HG02884 (cell line): ENCODE measurements around the gene TAS2R38.

Source experiments
- ATAC-seq: cut with Tn5 transposase; IDR thresholded peaks from one replicate; pipeline ENCODE4 v1.9.1; 2021; ENCODE audit warnings: mild to moderate bottlenecking, moderate library complexity; ENCODE audit not compliant: unreplicated experiment

The TAS2R38 gene

GRCh38 chr7:141976524-141977245 is 3.1 kb upstream of the TAS2R38 start:
- ATAC-seq: no peak

GRCh38 chr7:141975806-141976523 is 2.4 kb upstream of the TAS2R38 start:
- peak; percentile 83 for ATAC-seq

GRCh38 chr7:141974831-141975230 is 1.3 kb upstream of the TAS2R38 start:
- ATAC-seq: no peak

GRCh38 chr7:141960687-141961422 is 12.7 kb downstream of the TAS2R38 start:
- ATAC-seq: peak; percentile 96

- ATAC-seq: no peak
Measured at GRCh38 chr7:141956084-141956483, 17.5 kb downstream of the TAS2R38 start.

GRCh38 chr7:141954334-141954733 is 19.2 kb downstream of the TAS2R38 start:
- ATAC-seq: no peak

GRCh38 chr7:141952461-141952860 is 21.1 kb downstream of the TAS2R38 start:
- ATAC-seq: no peak

- no peak for ATAC-seq
Measured at GRCh38 chr7:141950806-141951205, 22.8 kb downstream of the TAS2R38 start.

GRCh38 chr7:141949911-141950310 is 23.7 kb downstream of the TAS2R38 start:
- no peak for ATAC-seq

GRCh38 chr7:141949451-141949850 is 24.1 kb downstream of the TAS2R38 start:
- ATAC-seq: no peak

GRCh38 chr7:141949021-141949420 is 24.6 kb downstream of the TAS2R38 start:
- ATAC-seq: no peak

- ATAC-seq: no peak
Measured at GRCh38 chr7:141946796-141947195, 26.8 kb downstream of the TAS2R38 start, which contains the start of gene CLEC5A. CLEC5A (minus strand) TSS chr7:141946974; CDS start chr7:141946292, 682 bp downstream.

- no peak for ATAC-seq
Measured at GRCh38 chr7:141945356-141945755, 28.2 kb downstream of the TAS2R38 start.

GRCh38 chr7:141944811-141945210 is 28.8 kb downstream of the TAS2R38 start:
- no peak for ATAC-seq

GRCh38 chr7:141943846-141944245 is 29.7 kb downstream of the TAS2R38 start:
- ATAC-seq: no peak

GRCh38 chr7:141941075-141941474 is 32.5 kb downstream of the TAS2R38 start:
- ATAC-seq: no peak

GRCh38 chr7:141930211-141930610 is 43.4 kb downstream of the TAS2R38 start:
- no peak for ATAC-seq

GRCh38 chr7:141928845-141929195 is 44.8 kb downstream of the TAS2R38 start:
- ATAC-seq: no peak

GRCh38 chr7:141928146-141928844 is 45.3 kb downstream of the TAS2R38 start:
- no peak for ATAC-seq
